GM08714 (cell line): Measurements from ENCODE around the gene MEGF9.

ENCODE experiments used
- H3K4me3 ChIP-seq: fragments of 200-500 bp; sonication (Bioruptor generic); 2 replicates; pipeline ENCODE4 v1.5.1; 2014; ENCODE audit warnings: mild to moderate bottlenecking, low read length, inconsistent platforms
- ZNF274 ChIP-seq: IDR thresholded peaks from 2 replicates; pipeline ENCODE4 v1.6.1; 2012; ENCODE audit warnings: mild to moderate bottlenecking, low read depth, low read length

MEGF9 gene

DNA sequence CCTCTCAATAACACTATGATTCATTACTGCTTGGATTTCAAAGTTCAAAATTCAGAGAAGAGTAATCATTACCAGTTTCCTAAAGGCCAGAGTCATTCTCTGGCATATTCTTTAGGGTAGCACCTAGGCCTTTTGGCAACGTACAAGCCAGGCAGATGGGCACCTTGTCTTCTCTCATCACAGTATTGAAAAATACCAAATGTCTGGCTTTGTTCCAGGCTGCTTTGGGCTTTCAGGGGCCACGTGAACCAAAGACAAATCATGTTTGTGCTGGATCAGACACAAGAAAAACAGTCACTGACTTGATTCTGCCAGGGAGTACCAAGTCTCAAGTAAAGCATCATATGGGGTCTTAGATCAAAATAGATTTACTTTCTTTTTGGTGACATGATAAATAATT, 15.5 kb downstream of the MEGF9 start:
- H3K4me3 ChIP-seq, result no peak overlapping the region
- no peak for TF ChIP-seq ZNF274

DNA sequence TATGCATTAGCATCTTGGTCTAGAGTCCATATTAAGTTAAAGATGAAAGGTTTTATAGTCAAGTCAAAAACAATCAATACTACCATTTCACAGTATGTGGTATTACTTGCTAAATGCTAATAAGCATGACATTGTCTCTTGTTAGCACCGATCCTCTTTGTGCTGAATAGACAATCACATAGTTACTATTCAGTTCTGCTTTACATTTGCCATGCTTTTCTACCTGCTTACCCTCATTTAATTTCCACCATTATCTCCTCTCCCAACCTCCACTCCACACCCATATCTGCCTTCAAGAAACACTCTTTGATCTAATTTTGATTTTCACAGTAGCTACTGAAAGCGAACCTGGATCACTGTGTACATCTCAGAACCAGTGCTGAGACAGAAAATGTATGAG, 16.8 kb downstream of the MEGF9 start:
- TF ChIP-seq ZNF274, result no peak
- no peak overlapping the region for H3K4me3 ChIP-seq

DNA sequence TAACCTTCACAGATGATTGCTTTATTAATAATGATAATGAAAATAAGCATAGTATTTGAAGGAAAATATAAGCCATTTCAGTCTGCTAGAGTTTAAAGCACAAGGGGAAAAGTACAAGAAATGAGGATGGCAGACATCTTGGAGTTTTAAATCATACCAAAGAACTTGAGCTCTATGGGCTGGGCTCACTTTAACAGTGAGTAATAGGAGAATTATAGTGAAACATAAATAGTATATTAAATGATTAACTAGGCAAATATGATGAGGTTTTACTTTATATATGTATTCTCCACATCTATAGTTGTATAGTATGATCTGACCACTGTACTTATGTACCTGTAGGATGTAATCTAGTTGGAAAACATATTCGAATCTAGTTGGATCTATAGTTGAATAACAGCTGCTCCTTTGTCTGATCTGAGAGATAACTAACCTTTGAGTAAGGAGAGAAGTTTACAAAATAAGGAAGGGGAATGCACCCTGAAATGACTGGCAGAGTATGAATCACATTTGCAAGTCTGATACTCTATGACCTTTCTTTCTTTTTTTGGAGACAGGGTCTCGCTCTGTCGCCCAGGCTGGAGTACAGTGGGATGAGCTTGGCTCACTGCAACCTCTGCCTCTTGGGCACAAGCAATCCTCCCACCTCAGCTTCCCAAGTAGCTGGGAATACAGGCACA, 17.6 kb downstream of the MEGF9 start:
- H3K4me3 ChIP-seq, result no peak overlapping the region
- no peak for TF ChIP-seq ZNF274

DNA sequence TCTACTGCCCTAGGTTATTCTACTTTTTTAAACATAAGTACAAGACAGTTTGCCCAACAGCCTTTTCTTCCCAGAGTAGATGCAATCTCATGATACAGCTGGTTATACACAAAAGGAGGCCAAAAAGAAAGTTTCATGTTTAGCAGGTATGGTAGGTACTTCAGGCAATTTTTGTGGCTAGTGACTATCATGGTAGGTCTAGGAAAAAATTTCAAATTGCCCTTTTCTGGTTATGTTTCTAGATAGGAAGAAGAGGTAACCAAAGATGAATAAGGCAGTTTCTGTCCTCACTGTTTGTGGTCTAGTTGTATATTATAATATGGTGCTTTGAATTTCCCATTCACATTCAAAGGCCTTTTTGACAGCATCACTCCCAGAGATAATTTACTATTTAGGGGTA, 19.7 kb downstream of the MEGF9 start:
- H3K4me3 ChIP-seq, result no peak overlapping the region
- no peak for TF ChIP-seq ZNF274

DNA sequence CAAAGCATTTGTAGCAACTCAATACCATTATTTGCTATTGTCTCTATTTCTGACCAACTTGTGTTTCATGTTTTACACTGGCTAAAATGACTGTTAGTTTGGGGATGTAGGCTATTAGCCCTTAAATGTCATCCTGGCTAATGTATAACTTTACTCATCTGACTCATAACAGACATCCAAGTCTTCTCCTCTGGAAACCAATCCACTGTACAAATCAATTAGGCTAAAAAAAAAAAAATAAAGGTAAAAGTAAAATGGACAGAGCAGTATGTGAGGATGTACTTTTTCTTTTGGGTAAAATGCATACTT, 20.6 kb downstream of the MEGF9 start:
- H3K4me3 ChIP-seq, result no peak overlapping the region
- no peak for TF ChIP-seq ZNF274

DNA sequence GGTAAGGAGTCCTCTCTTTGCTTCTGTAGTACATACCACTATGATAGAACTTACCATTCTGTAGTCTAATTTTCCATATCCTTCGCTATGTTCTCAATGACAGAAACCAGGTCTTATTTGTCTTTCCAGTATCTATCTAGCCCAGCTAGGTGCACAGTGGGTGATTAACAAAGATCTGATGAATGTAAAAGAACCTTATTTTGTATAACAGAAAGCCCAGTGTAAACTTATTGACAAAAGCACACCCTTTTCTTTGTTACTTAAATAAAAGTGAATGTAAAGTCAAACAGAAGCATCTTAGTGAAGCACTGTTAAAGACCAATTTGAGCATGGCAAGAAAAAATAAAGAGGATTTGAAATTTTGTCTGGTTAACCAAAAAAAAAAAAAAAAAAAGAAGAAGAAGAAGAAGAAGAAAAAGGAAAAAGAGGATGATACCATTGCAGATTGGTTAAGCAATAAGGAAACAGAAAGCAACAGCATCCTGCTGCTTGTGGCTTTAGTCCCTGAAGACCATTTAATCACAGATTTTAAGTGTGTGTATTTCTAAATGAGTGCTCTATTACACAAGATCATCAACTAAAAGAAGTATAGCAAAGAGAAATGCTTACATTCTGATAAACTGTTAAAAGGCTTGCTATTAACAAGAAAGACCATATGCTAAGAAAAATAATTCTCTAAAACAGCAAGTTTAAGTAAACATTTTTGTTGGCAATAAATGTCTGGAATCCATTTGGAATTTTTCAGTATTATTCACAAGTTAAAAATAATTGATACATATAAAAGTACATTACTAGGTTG, 21.2 kb downstream of the MEGF9 start:
- no peak for TF ChIP-seq ZNF274

DNA sequence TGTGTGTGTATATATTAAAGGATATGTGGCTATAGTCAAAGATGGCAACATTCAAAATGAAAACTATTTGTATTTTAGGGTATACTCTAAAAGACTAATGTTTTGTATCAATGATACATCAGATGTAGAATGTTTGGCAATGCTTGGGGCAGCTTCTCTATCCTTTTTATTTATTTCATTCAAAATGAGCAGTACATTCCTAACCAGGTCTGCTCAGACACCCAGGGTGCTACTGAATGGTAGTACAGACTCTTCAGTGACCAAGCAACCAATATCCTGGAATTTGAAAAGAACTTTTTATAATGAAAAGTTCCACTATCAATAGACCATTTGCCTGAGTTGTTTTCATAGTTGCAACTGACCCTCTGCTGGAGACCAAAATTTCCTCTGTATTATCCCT, 23.9 kb downstream of the MEGF9 start:
- TF ChIP-seq ZNF274, result no peak
- no peak overlapping the region for H3K4me3 ChIP-seq

More for the DNA sequence above, 21.2 kb downstream of the MEGF9 start:
- no peak overlapping the region; the same call in 1 of the 2 replicates for H3K4me3 ChIP-seq

DNA sequence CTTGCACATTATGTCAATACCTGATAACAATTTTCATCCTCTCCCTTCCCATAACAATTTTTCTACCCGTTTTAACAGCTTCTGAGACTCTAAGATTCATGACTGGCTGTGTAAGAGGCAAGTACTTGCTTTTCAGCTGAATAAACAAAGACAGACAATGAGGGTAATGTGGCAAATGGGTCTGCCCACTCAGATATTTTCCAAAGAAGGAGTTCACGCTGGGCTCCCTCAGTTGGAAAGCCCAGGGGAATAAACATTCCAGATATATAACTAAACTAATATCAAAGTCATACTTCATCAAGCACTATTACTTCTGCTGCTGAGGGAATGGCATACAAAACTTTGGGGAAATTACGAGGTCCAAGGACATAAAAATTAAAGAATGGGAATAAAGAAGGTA, 24.4 kb downstream of the MEGF9 start:
- no peak for TF ChIP-seq ZNF274
- H3K4me3 ChIP-seq, result no peak overlapping the region

DNA sequence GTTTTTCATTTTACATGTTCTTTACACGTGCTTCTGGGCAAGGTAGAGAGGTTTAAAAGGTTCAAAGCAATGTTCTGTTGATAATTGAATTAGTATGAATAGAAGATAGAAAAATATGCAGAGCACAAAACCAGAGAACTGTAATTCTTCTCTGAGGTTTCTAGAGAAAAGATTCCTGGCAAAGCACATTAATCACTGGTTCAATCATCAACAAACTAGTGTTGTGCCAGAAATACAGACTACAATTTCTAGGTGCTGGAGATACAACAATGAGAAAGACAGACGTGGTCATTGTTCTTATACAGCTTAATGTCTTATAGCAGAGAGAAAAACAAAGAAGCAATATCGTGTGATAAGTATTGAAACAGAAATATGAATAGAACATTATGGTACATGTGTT, 25.5 kb downstream of the MEGF9 start:
- TF ChIP-seq ZNF274, result no peak
- H3K4me3 ChIP-seq, result no peak overlapping the region

DNA sequence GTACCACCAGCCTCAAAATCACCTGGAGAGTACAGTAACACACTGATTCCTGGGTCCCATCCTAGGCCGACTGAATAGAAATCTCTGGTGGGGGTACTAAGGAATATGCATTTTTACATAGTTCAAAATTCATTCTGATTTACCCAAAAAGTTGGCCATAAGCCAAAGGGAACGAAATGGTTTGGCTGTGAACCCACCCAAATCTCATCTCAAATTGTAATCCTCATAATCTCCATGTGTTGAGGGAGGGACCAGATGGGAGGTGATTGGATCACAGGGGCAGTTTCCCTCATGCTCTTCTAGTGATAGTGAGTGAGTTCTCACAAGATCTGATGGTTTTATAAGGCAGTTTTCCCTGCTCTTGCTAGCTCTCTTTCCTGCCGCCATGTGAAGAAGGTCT, 31.1 kb downstream of the MEGF9 start:
- no peak for TF ChIP-seq ZNF274
- no peak overlapping the region for H3K4me3 ChIP-seq

DNA sequence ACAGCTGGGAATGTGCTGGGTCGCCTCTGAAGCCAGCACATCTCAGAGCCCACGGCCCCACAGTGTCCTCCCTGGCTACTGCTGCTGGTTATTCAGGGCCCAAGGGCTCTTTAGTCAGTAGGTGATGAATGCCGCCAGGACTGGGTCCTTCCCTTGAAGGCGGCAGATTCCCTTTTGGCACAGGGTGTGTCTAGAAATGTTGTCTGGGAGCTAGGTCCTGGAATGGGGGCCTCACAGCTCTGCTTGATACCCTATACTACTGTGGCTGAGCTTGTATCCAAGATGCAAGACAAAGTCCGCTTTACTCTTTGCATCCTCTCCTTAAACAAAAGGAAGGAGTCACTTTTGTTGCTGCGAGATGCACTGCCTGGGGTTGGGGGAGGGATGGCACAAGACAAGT, 33.1 kb downstream of the MEGF9 start:
- TF ChIP-seq ZNF274, result no peak
- no peak overlapping the region for H3K4me3 ChIP-seq

DNA sequence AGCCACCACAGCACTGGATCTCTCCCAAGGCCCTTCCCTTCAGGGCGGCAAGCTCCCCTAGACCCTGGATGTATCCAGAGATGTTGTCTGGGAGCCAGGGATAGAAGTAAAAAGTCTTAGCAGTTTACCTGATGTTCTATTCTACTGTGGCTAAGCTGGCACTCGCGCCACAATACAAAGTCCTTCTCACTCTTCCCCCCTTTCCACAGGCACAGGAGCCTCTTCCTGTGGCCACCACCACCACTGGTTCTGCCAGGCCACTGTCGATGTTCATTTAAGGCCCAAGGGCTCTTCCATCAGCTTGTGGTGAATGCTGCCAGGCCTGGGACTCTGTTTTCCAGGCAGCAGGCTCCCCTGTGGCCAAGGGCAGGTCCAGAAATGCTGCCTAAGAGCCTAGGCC, 33.7 kb downstream of the MEGF9 start:
- TF ChIP-seq ZNF274, result no peak
- H3K4me3 ChIP-seq, result no peak overlapping the region

DNA sequence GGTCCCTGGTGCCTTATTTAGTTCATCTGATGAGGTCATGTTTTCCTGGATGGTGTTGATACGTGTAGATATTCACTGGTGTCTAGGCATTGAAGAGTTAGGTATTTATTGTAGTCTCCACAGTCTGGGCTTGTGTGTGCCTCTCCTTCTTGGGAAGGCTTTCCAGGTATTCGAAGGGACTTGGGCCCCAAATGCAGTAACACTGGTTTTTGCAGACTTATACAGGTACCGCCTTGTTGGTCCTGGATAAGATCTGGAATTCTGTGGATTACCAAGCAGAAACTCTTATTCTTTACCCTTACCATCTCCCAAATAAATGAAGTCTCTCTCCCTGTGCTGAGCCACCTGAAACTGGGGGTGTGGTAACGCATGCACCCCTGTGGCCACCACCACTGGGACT, 34.1 kb downstream of the MEGF9 start:
- no peak for TF ChIP-seq ZNF274

DNA sequence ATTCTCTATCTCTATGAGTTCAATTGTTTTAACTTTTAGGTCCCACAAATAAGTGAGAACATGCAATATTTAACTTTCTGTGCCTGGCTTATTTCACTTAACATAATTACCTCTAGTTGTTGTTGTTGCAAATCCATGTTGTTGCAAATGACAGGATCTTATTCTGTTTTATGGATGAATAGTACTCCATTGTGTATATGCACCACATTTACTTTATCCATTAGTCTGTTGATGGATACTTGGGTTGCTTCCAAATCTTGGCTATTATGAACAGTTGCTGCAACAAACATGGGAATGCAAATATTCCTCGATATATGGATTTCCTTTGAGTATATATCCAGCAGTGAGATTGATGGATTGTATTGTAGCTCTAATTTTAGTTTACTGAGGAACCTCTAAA, 36.3 kb downstream of the MEGF9 start:
- no peak overlapping the region for H3K4me3 ChIP-seq
- TF ChIP-seq ZNF274, result no peak

More for the DNA sequence above, 34.1 kb downstream of the MEGF9 start:
- H3K4me3 ChIP-seq, result no peak overlapping the region

DNA sequence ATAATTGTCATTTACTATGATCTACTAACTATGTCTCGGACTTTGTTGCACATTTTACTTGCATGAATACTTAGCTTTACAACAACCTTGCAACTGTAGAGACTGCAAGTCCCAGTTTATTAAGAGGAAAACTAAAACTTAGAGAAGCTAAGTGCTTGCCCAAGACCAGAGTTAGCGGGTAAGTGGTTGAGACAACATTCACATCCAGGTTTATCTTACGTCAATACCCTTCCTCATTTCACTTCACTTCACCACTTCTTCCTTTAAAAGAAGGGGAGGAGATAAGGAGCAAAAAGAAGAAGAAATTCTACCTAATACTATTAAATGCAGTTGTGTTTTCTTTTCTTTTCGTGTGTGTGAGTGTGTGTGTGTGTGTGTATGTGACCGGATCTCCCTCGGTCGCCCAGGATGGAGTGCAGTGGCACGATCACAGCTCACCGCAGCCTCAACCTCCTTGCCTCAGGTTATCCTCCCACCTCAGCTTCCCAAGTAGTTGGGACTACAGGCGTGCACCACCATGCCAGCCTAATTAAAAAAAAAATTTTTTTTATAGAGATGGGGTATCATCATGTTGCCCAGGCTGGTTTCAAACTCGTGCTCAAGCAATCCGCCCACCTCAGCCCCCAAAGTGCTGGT, 37.4 kb downstream of the MEGF9 start:
- TF ChIP-seq ZNF274, result no peak
- no peak overlapping the region for H3K4me3 ChIP-seq
